ENCODE data around the gene ANKUB1. TPM values are rescaled to one million over a fixed set of nuclear protein-coding genes. Genes with fewer than 3 reads are reported as not detected.
A peak's percentile ranks its signal among the peaks of the same experiment; 100 is the strongest.

Gene ANKUB1
- total RNA-seq, 1 experiment from 2014 or later = not detected

DNA sequence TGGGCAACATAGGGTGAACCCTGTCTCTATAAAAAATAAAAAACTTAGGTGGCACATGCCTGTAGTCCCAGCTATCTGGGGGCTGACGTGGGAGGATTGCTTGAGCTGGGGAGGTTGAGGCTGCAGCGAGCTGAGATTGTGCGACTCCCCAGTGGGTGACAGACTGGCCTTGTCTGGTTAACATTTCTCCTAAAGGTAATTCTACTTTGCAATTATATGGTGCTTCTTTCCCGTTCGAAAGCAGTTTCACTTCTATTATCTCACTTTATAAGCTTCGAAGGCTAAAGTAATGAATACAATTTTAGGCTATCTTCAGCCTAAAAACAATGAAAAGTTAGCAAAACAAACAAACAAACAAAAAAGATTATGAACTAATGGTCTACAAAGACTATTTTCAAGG is 75.4 kb downstream of the ANKUB1 start:
- Histone ChIP-seq H3K4me2 (ENCODE audit: low read length) (peak overlapping the region; percentile 12; the same call in 1 of the 2 replicates), H4K20me1 (ENCODE audit: insufficient read depth) (no peaks in the 10 kb centered on the region), H3K4me1 (ENCODE audit: control insufficient read depth in 1 of 2, insufficient read depth in 2 of 2, low read length in 2 of 2) (peaks cover 2 to 9% of the 10 kb centered on the region in 2 experiments; a peak in 3 of 4 replicates), H3K9me3 (ENCODE audit: control insufficient read depth in 1 of 2, insufficient read depth in 1 of 2, low read depth in 1 of 2, low read length in 2 of 2) (0 out of 4 replicates have a peak, but pooled peaks cover 0 to 4% of the 10 kb centered on the region in 2 experiments), H3K36me3 (ENCODE audit: control insufficient read depth in 1 of 2, insufficient read depth in 2 of 2, low read length in 2 of 2) (no peaks in the 10 kb centered on the region), H3K9ac (ENCODE audit: low read length) (no peak overlapping the region), H3K79me2 (ENCODE audit: insufficient read depth, low read length) (no peaks in the 10 kb centered on the region), H3K27ac (ENCODE audit: low read depth, low read length) (no peak overlapping the region), H3K9me2 (ENCODE audit: insufficient read depth) (no peaks in the 10 kb centered on the region), H3K27me3 (ENCODE audit: insufficient read depth, low read length) (no peaks in the 10 kb centered on the region), H2AFZ (ENCODE audit: low read depth, low read length, poor library complexity, severe bottlenecking) (peak overlapping the region; percentile 99), H3K4me3 (replicated peaks in 1 of 2; ENCODE audit: low read depth in 1 of 2, low read length in 2 of 2) (no peak overlapping the region)
- ATAC-seq (no peak), DNase-seq (ENCODE audit: low read depth, low spot score) (no peak)
- RAD21 ChIA-PET (ENCODE audit: low non-redundant PET in 1 of 2, low total read pairs in 2 of 2, uncharacterized antibody in 2 of 2, unreplicated experiment in 2 of 2) = interaction anchor here (0.7 to 1.5 kb wide), 3 partner anchors 148 to 186 kb away, joined by 3 read pairs; no protein-coding TSS in a partner anchor
- POLR2A ChIA-PET = interaction anchor here (1.1 to 1.4 kb wide), 3 partner anchors 59 to 148 kb away, joined by 3 to 4 read pairs (median 4); no protein-coding TSS in a partner anchor
- intact Hi-C loops (cut with micrococcal nuclease) = loop anchor here (1.0 to 5.0 kb wide), 3 partner anchors 148 to 205 kb away; no protein-coding TSS in a partner anchor
- TF ChIP-seq, protein P1, sequence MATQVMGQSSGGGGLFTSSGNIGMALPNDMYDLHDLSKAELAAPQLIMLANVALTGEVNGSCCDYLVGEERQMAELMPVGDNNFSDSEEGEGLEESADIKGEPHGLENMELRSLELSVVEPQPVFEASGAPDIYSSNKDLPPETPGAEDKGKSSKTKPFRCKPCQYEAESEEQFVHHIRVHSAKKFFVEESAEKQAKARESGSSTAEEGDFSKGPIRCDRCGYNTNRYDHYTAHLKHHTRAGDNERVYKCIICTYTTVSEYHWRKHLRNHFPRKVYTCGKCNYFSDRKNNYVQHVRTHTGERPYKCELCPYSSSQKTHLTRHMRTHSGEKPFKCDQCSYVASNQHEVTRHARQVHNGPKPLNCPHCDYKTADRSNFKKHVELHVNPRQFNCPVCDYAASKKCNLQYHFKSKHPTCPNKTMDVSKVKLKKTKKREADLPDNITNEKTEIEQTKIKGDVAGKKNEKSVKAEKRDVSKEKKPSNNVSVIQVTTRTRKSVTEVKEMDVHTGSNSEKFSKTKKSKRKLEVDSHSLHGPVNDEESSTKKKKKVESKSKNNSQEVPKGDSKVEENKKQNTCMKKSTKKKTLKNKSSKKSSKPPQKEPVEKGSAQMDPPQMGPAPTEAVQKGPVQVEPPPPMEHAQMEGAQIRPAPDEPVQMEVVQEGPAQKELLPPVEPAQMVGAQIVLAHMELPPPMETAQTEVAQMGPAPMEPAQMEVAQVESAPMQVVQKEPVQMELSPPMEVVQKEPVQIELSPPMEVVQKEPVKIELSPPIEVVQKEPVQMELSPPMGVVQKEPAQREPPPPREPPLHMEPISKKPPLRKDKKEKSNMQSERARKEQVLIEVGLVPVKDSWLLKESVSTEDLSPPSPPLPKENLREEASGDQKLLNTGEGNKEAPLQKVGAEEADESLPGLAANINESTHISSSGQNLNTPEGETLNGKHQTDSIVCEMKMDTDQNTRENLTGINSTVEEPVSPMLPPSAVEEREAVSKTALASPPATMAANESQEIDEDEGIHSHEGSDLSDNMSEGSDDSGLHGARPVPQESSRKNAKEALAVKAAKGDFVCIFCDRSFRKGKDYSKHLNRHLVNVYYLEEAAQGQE (IDR thresholded peaks at IDR 0.05; ENCODE audit: low read depth) = no peak
- TF ChIP-seq ZFX (IDR thresholded peaks at IDR 0.05) (no peak), POLR2A (IDR thresholded peaks at IDR 0.05; ENCODE audit: borderline replicate concordance, extremely low read depth, insufficient read depth, insufficient read length) (no peak), ZNF274 (IDR thresholded peaks at IDR 0.05; ENCODE audit: low read depth, low read length) (no peak), EZH2phosphoT487 (IDR thresholded peaks at IDR 0.05; ENCODE audit: borderline replicate concordance) (no peak), YY1 (IDR thresholded peaks at IDR 0.05; ENCODE audit: extremely low read depth, insufficient replicate concordance, low read depth, low read length) (no peak), CEBPB (IDR thresholded peaks at IDR 0.05; ENCODE audit: low read depth) (no peak), RAD21 (IDR thresholded peaks at IDR 0.05; ENCODE audit: low read depth) (no peak), TCF7L2 (IDR thresholded peaks at IDR 0.05; ENCODE audit: borderline replicate concordance, extremely low read depth, insufficient read depth, insufficient read length) (no peak)
- TF ChIP-seq, protein P2, sequence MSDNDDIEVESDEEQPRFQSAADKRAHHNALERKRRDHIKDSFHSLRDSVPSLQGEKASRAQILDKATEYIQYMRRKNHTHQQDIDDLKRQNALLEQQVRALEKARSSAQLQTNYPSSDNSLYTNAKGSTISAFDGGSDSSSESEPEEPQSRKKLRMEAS (IDR thresholded peaks at IDR 0.05) = no peak
- TF ChIP-seq, protein P3, sequence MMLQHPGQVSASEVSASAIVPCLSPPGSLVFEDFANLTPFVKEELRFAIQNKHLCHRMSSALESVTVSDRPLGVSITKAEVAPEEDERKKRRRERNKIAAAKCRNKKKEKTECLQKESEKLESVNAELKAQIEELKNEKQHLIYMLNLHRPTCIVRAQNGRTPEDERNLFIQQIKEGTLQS (IDR thresholded peaks at IDR 0.05) = no peak
- TF ChIP-seq, protein P4, sequence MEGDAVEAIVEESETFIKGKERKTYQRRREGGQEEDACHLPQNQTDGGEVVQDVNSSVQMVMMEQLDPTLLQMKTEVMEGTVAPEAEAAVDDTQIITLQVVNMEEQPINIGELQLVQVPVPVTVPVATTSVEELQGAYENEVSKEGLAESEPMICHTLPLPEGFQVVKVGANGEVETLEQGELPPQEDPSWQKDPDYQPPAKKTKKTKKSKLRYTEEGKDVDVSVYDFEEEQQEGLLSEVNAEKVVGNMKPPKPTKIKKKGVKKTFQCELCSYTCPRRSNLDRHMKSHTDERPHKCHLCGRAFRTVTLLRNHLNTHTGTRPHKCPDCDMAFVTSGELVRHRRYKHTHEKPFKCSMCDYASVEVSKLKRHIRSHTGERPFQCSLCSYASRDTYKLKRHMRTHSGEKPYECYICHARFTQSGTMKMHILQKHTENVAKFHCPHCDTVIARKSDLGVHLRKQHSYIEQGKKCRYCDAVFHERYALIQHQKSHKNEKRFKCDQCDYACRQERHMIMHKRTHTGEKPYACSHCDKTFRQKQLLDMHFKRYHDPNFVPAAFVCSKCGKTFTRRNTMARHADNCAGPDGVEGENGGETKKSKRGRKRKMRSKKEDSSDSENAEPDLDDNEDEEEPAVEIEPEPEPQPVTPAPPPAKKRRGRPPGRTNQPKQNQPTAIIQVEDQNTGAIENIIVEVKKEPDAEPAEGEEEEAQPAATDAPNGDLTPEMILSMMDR (IDR thresholded peaks at IDR 0.05 in 2 of 3, conservative IDR thresholded peaks at IDR 0.05 in 1 of 3; ENCODE audit: borderline replicate concordance in 1 of 3, insufficient read depth in 1 of 3, low read depth in 2 of 3, low read length in 2 of 3) = no peak
- BruUV-seq (replicated peaks) = no TSS peak
- CTCF ChIA-PET = interaction anchor here (0.7 to 1.9 kb wide), 11 partner anchors 9 to 203 kb away, joined by 3 to 19 read pairs (median 5); partner anchors contain the start of genes COMMD2 and WWTR1

All from HCT116 (cell line).